ENCODE data around the gene HKDC1. TPM values are rescaled to one million over a fixed set of nuclear protein-coding genes. Genes with fewer than 3 reads are reported as not detected.

HKDC1 gene
- total RNA-seq, 4 donors from 2014 or later = 0.13 to 0.15 TPM; not detected in 2

DNA sequence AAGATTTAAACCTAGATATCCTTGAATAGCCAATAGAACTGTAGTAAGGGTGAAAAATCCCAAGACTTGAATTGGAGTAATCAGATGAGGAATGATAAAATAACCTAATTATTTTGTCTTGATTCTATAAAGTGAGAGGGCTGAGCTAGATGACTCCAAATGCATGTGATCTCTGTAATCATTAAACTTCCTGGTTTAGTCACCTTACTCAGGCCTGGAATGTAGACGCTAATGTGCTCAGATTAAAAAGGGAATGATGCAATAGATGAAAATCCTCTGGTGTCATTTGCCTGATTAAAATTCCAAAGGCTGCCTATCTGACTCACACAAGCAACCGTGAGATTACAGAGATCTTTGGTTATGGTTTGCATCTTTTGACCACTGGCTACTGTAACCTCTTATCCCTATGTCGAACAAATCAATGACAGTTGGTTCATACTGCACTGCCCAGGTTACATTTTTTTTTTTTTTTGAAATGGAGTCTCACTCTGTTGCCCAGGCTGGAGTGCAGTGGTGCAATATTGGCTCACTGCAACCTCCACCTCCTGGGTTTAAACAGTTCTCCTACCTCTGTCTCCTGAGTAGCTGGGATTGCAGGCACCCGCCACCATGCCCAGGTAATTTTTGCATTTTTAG is 2.9 kb upstream of the HKDC1 start:
- 62% methylated on average over 4 of the region's 4 CpGs for WGBS
- Histone ChIP-seq H3K4me3 (no peak overlapping the region), H3K9me3 (no peaks in the 10 kb centered on the region), H3K4me1 (peaks cover 5% of the 10 kb centered on the region), H3K27me3 (peaks cover 4% of the 10 kb centered on the region), H3K27ac (no peak overlapping the region), H3K36me3 (no peaks in the 10 kb centered on the region)
- no peak for TF ChIP-seq POLR2AphosphoS5 (IDR thresholded peaks at IDR 0.05)
- DNase-seq (ENCODE audit: low spot score in 2 of 2) = no peak

DNA sequence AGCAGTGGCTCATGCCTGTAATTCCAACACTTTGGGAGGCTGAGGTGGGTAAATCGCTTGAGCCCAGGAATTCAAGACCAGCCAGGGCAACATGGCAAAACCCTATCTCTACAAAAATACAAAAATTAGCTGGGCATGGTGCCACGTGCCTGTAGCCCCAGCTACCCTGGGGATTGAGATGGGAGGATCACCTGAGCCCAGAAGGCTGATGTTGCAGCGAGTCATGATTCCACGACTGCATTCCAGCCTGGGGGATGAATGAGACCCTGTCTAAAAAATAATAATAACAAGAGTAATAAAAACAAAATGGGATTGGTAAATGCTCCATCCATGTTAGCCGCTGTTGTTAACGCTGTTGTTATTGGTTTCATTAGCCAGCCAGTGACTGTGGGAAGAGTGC is 1.3 kb upstream of the HKDC1 start:
- no peak overlapping the region for H3K27ac ChIP-seq
- peaks cover 4% of the 10 kb centered on the region for H3K27me3 ChIP-seq
- H3K4me3 ChIP-seq = no peak overlapping the region
- peaks cover 15% of the 10 kb centered on the region for H3K4me1 ChIP-seq
- H3K36me3 ChIP-seq = no peaks in the 10 kb centered on the region
- WGBS = 89% methylated on average over 6 of the region's 6 CpGs
- no peak for TF ChIP-seq EP300 (IDR thresholded peaks at IDR 0.05)
- TF ChIP-seq, protein P1, sequence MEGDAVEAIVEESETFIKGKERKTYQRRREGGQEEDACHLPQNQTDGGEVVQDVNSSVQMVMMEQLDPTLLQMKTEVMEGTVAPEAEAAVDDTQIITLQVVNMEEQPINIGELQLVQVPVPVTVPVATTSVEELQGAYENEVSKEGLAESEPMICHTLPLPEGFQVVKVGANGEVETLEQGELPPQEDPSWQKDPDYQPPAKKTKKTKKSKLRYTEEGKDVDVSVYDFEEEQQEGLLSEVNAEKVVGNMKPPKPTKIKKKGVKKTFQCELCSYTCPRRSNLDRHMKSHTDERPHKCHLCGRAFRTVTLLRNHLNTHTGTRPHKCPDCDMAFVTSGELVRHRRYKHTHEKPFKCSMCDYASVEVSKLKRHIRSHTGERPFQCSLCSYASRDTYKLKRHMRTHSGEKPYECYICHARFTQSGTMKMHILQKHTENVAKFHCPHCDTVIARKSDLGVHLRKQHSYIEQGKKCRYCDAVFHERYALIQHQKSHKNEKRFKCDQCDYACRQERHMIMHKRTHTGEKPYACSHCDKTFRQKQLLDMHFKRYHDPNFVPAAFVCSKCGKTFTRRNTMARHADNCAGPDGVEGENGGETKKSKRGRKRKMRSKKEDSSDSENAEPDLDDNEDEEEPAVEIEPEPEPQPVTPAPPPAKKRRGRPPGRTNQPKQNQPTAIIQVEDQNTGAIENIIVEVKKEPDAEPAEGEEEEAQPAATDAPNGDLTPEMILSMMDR (IDR thresholded peaks at IDR 0.05) = no peak
- TF ChIP-seq POLR2AphosphoS5 (IDR thresholded peaks at IDR 0.05) = no peak
- no peak for TF ChIP-seq POLR2A (IDR thresholded peaks at IDR 0.05)
- no peak for DNase-seq (ENCODE audit: low spot score in 2 of 2)
- no peaks in the 10 kb centered on the region for H3K9me3 ChIP-seq

DNA sequence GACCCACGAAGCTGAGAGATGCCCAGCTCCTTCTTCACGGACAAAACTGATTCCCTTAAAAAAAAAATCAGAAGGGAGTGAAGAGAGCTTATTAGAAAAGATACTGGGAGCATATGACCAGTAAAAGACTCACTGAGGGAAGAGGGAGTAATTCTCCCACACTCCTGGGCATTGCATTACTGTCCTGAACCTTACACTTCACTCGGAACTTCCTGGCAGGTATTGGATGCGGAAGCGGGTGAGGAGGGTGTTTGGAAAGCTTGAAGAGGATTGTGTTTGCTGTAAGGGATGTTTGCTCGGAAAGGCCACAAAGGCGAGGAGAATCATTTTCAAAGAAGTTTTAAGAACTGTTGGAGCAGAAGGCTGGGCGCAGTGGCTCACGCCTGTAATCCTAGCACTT is 375 bp downstream of the HKDC1 start:
- H3K36me3 ChIP-seq = no peaks in the 10 kb centered on the region
- H3K27ac ChIP-seq = no peak overlapping the region
- peaks cover 4% of the 10 kb centered on the region for H3K27me3 ChIP-seq
- TF ChIP-seq POLR2AphosphoS5 (IDR thresholded peaks at IDR 0.05) (no peak), POLR2A (IDR thresholded peaks at IDR 0.05) (no peak), EP300 (IDR thresholded peaks at IDR 0.05) (no peak)
- TF ChIP-seq, protein P1 (IDR thresholded peaks at IDR 0.05) = no peak
- WGBS = 85% methylated on average over 9 of the region's 9 CpGs
- H3K4me3 ChIP-seq = no peak overlapping the region
- H3K4me1 ChIP-seq = peaks cover 24% of the 10 kb centered on the region
- DNase-seq (ENCODE audit: low spot score in 2 of 2) = no peak
- no peaks in the 10 kb centered on the region for H3K9me3 ChIP-seq

DNA sequence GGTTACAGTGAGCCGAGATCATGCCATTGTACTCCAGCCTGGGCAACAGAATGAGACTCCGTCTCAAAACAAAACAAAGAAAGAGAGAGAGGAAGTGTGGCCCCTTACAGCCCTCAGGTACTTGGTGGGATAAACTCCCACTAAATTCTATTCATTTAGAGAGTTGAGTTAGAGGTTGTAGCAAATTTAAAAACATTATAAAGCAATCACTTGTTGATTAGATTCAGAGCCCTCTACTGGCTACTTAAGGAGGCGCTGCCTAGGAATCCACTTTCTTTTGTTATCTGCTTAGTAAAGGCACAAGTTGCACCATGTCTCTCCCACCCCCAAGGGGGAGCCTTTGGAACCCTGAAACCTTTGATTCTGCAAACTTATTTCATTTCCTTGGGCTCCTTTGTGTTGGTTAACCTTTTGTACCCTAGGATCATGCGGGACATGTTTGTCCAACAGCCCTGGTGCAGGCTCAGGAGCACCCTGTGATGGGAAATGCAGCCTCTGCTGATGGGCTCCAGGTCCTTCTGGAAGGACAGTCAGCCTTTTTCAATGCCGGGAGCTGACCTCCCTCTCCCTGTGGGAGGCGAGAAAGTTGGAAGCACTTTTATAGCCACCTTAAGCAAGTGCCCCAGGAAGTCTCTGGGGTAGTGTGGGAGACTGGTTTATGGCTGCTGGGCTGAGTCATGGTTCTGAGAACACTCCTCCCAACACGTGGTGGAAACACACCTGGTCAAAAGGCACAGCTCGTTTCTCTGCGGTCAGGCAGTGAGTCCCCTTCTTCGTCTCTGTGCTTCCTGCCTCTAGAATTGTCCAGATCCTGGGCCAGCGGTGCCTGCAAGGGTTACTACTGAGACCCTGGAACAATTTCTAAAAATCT is 2.3 kb downstream of the HKDC1 start:
- TF ChIP-seq EP300 (IDR thresholded peaks at IDR 0.05) = no peak
- TF ChIP-seq, protein P1 (IDR thresholded peaks at IDR 0.05) = peak; percentile 19 to 69
- WGBS = 35% methylated on average over 10 of the region's 11 CpGs
- no peak overlapping the region for H3K4me3 ChIP-seq

DNA sequence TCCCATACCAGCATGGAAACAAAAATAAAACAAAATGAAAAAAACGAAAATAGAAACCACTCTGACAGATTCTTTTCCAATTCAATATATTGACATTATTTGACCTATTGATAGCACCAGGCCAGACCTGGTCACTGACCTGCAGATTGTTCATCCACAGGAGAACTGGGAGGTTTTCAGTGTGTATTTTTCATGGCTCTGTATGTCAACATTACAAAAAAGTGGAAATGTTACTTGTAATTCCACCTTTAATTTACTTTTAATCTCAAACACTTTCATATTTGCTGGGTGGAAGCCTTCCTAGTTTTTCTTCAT is 2.9 kb downstream of the HKDC1 start:
- Histone ChIP-seq H3K27me3 (peaks cover 4% of the 10 kb centered on the region), H3K27ac (peak overlapping the region; percentile 64), H3K4me3 (no peak overlapping the region), H3K36me3 (no peaks in the 10 kb centered on the region), H3K4me1 (peaks cover 26% of the 10 kb centered on the region), H3K9me3 (no peaks in the 10 kb centered on the region)
- WGBS = 16% methylated on average over 1 of the region's 1 CpG
- TF ChIP-seq POLR2AphosphoS5 (IDR thresholded peaks at IDR 0.05) (no peak), EP300 (IDR thresholded peaks at IDR 0.05) (no peak), POLR2A (IDR thresholded peaks at IDR 0.05) (no peak)
- TF ChIP-seq, protein P1 (IDR thresholded peaks at IDR 0.05) = no peak
- DNase-seq (ENCODE audit: low spot score in 2 of 2) = no peak

More for the DNA sequence above, 2.3 kb downstream of the HKDC1 start:
- DNase-seq (ENCODE audit: low spot score in 2 of 2) = no peak
- Histone ChIP-seq H3K4me1 (peaks cover 26% of the 10 kb centered on the region), H3K27me3 (peaks cover 4% of the 10 kb centered on the region), H3K9me3 (no peaks in the 10 kb centered on the region), H3K27ac (peak overlapping the region; percentile 64), H3K36me3 (no peaks in the 10 kb centered on the region)

All from suprapubic skin (tissue), 4 donors.